Gastrocnemius medialis (tissue), 4 donors: ENCODE data around the gene HESX1.

ENCODE experiments used
- POLR2A ChIP-seq, 2 donors: fragments of 450-650 bp; IDR thresholded peaks; one replicate each; pipeline ENCODE4 v1.6.1; 2017; ENCODE audit warnings: antibody characterized with exemption in 2 of 2, mild to moderate bottlenecking in 2 of 2, moderate library complexity in 2 of 2
- TF ChIP-seq, protein P1 (sequence below), 5 experiments: fragments of 450-650 bp in 3 of 5; fragments of 200-600 bp in 2 of 5; sonication (generic) in 2 of 5; IDR thresholded peaks in 4 of 5; conservative IDR thresholded peaks in 1 of 5; 1 replicate in 4 of 5; 2 replicates in 1 of 5; pipeline ENCODE4 v1.5.1; 2016 to 2019; ENCODE audit warnings: antibody characterized with exemption in 5 of 5, mild to moderate bottlenecking in 3 of 5, moderate library complexity in 3 of 5

DNA sequence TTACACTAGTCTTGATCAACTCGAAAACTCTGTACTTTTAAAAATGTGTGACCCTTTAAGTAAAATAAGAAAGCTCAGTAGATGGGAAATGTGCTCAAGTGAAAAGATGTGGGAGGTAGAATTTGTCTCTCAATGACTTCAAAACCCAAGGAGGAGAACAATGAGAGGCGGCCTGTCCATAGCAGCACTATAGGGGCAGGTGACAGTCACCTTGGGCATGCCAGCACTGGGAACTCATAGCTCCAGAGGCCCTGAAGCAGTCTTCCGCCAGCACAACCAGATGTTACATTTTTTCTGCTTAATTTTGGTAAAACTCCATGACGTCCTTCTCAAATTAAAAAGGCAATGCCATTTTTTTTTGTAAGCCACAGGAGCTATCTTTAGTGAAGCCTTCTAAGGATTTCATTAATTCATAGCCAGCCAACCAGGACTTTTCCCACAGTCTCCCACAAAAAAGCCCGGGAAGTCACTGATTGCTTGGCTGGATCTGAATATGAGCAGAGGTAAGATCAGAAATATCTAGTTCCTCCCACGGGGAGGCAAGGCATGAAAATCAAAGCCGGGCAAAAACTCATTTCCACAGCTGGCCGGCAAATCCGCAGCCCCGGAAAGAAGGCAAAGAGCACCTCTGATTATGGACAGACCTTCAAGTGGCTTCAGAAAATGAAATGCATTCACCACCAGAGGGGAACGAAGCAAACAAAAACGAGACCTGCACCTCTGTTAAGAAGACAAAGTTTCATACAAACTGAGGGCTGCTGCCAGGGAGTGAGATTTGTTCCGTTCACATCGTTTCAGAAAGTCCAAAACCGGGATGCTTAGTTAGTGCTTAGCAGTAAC lies 45.1 kb downstream of the HESX1 start:
- TF ChIP-seq, protein P1, sequence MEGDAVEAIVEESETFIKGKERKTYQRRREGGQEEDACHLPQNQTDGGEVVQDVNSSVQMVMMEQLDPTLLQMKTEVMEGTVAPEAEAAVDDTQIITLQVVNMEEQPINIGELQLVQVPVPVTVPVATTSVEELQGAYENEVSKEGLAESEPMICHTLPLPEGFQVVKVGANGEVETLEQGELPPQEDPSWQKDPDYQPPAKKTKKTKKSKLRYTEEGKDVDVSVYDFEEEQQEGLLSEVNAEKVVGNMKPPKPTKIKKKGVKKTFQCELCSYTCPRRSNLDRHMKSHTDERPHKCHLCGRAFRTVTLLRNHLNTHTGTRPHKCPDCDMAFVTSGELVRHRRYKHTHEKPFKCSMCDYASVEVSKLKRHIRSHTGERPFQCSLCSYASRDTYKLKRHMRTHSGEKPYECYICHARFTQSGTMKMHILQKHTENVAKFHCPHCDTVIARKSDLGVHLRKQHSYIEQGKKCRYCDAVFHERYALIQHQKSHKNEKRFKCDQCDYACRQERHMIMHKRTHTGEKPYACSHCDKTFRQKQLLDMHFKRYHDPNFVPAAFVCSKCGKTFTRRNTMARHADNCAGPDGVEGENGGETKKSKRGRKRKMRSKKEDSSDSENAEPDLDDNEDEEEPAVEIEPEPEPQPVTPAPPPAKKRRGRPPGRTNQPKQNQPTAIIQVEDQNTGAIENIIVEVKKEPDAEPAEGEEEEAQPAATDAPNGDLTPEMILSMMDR (IDR thresholded peaks at IDR 0.05 in 4 of 5, conservative IDR thresholded peaks at IDR 0.05 in 1 of 5), result no peak
- no peak for TF ChIP-seq POLR2A (IDR thresholded peaks at IDR 0.05)
